MM.1S (cell line): ENCODE data around the gene SCFD2.

Experiments used
- CTCF ChIP-seq: fragments of 300-600 bp; sonication (generic); IDR thresholded peaks from 2 replicates; pipeline ENCODE4 v1.5.1; 2016; ENCODE audit warnings: antibody characterized with exemption, low read length, mixed read lengths
- EZH2 ChIP-seq: fragments of 300-600 bp; sonication (generic); optimal IDR thresholded peaks from 2 replicates; pipeline ENCODE3; 2017; ENCODE audit warnings: low read depth, mild to moderate bottlenecking, antibody characterized with exemption, low read length, mixed read lengths

GRCh38 chr4:52956691-52957090, 409.2 kb downstream of the SCFD2 start:
- TF ChIP-seq CTCF (no peak), EZH2 (no peak)
